ENCODE data around the gene ZNF783. TPM values are rescaled to one million over a fixed set of nuclear protein-coding genes. Genes with fewer than 3 reads are reported as not detected.

Gene ZNF783
- total RNA-seq, 1 donor from 2014 or later: 10.4 TPM

- no peak for TF ChIP-seq CTCF (IDR thresholded peaks at IDR 0.05; ENCODE audit: insufficient read depth, low read length, poor library complexity, severe bottlenecking)
- H3K4me3 ChIP-seq (ENCODE audit: low read depth, low read length): peak overlapping the region; percentile 70
- DNase-seq (ENCODE audit: low read depth): no peak
- peaks cover under 1% of the 10 kb centered on the region for H3K36me3 ChIP-seq (ENCODE audit: control insufficient read depth, insufficient read depth, low read length)
- H3K27me3 ChIP-seq (ENCODE audit: control insufficient read depth, insufficient read depth, low read length): no peaks in the 10 kb centered on the region
Observed at GRCh38 chr7:149285603-149286002, 23.6 kb downstream of the ZNF783 start.

- Histone ChIP-seq H3K36me3 (ENCODE audit: control insufficient read depth, insufficient read depth, low read length) (no peaks in the 10 kb centered on the region), H3K4me3 (ENCODE audit: low read depth, low read length) (no peak overlapping the region), H3K27me3 (ENCODE audit: control insufficient read depth, insufficient read depth, low read length) (no peaks in the 10 kb centered on the region)
- TF ChIP-seq CTCF (IDR thresholded peaks at IDR 0.05; ENCODE audit: insufficient read depth, low read length, poor library complexity, severe bottlenecking): no peak
- no peak for DNase-seq (ENCODE audit: low read depth)
Observed at GRCh38 chr7:149286811-149287400, 24.9 kb downstream of the ZNF783 start.

- no peak for TF ChIP-seq CTCF (IDR thresholded peaks at IDR 0.05; ENCODE audit: insufficient read depth, low read length, poor library complexity, severe bottlenecking)
- no peak for DNase-seq (ENCODE audit: low read depth)
- Histone ChIP-seq H3K4me3 (ENCODE audit: low read depth, low read length) (no peak overlapping the region), H3K27me3 (ENCODE audit: control insufficient read depth, insufficient read depth, low read length) (no peaks in the 10 kb centered on the region), H3K36me3 (ENCODE audit: control insufficient read depth, insufficient read depth, low read length) (no peaks in the 10 kb centered on the region)
Observed at GRCh38 chr7:149287622-149288021, 25.6 kb downstream of the ZNF783 start.

GRCh38 chr7:149289262-149289661 lies 27.3 kb downstream of the ZNF783 start:
- Histone ChIP-seq H3K36me3 (ENCODE audit: control insufficient read depth, insufficient read depth, low read length) (no peaks in the 10 kb centered on the region), H3K27me3 (ENCODE audit: control insufficient read depth, insufficient read depth, low read length) (no peaks in the 10 kb centered on the region), H3K4me3 (ENCODE audit: low read depth, low read length) (no peak overlapping the region)
- TF ChIP-seq CTCF (IDR thresholded peaks at IDR 0.05; ENCODE audit: insufficient read depth, low read length, poor library complexity, severe bottlenecking): no peak
- no peak for DNase-seq (ENCODE audit: low read depth)

- DNase-seq (ENCODE audit: low read depth): no peak
- Histone ChIP-seq H3K27me3 (ENCODE audit: control insufficient read depth, insufficient read depth, low read length) (no peaks in the 10 kb centered on the region), H3K36me3 (ENCODE audit: control insufficient read depth, insufficient read depth, low read length) (no peaks in the 10 kb centered on the region), H3K4me3 (ENCODE audit: low read depth, low read length) (no peak overlapping the region)
- TF ChIP-seq CTCF (IDR thresholded peaks at IDR 0.05; ENCODE audit: insufficient read depth, low read length, poor library complexity, severe bottlenecking): no peak
Observed at GRCh38 chr7:149289856-149290255, 27.9 kb downstream of the ZNF783 start.
